GM21737 (cell line): ENCODE data around the gene WWC2.

ENCODE experiments used
- ATAC-seq: cut with Tn5 transposase; IDR thresholded peaks from one replicate; pipeline ENCODE4 v1.9.1; 2021; ENCODE audit warnings: mild to moderate bottlenecking, moderate library complexity; ENCODE audit not compliant: unreplicated experiment

Gene WWC2

DNA sequence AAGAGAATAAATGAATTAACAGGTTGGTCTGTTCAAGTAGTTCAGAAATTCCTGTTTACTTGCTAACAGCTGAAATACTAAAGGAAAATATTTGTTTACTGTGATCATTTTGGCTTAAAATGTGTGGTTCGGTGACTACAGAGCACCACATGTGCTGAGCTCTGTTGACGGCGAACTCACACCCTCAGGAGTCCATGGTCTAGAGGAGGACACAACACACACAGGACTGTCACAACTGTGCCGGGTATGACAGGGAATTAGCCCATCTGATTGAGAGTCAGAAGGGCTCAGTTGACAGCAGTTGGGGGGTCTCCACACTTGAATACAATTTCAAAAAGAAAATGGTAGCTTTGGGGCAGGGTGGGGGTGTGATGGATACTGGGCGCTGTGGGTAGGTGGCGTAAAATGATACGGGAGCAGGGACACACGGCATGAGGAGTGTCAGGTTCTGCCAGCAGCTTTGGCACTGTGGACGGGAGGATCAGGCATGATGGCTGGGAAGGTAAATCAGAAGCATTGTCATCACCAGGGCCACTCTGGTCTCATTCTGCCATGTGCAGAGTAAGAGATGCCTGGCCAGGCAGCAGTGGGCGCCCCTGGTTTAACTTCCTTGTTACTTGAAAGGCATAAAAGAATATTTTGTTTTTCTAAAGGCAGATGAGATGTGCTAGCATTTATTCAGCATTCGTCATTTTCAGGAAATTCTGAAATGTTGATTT, 187.7 kb downstream of the WWC2 start:
- ATAC-seq: peak; percentile 26

DNA sequence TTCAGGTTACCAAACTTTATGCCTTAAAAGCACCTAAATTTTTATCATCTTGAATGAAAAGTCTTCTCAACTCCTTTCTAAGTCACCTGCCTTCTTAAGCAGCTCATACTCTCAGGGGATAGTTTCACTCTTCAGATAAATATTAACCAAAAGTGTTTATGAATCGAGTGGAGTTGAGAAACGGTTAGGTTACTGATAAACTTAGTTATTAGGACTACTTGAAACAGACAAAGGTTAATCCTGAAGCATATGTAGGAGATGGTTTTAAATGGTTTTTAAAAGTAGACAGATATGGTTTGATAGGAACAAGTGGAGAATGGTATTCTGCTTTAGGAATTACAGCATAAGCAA, 188.2 kb downstream of the WWC2 start:
- peak; percentile 80 for ATAC-seq

DNA sequence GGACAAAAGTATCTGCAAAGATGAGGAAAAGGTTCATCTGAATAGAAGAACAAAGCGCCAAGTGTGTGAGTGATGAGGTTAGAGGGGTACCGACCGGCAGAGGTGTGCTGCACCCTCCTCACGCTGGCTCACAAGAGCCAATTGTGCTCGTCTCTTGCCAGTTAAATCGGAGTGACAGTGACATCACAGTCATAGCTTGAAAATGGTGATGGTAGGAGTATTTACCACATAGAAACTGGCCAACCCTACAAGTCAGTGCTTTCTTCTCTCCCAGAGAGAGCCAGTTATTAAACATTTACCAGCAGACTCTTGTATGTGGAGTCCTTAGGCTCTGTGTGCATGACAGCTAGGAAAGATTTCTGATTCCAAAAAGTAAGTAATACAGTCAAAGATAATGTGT, 188.6 kb downstream of the WWC2 start:
- ATAC-seq: peak; percentile 74

DNA sequence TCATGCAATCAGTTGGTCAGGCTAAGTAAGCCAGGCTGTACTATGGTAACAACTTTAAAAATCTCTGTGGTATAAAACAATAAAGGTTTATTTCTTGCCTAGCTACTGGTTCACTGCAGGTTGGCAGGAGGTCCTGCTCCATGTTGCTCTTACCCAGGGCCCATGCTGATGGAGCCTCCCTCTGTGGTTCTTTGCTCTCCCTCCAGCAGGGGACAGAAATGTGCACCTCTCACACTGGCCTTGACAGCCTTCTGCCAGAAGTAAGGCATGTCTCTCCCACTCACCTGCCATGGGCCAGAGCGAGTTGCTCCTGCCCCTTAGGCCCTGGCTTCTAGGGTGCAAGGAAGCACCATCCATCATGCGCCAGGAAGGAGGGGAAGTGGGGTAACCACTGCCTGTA, 189.9 kb downstream of the WWC2 start:
- ATAC-seq: no peak

DNA sequence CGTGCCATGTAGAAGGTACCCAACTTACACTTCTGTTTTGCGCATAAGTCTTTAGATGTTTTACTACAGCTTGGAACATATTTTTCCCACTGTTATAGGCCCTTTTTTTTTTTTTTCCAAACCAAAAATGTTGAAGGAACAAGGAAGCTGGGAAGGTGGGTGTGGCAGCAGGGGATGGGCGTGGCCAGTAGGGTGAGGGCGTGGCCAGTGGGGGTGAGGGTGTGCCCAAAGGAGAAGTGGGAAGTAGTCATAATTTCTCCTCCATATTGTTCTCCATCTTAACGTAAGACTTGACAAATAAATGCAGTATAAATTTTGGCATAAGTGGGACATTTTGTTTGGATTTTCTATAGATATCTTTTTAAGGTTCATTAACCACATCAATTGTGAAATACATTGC, 190.6 kb downstream of the WWC2 start:
- no peak for ATAC-seq

DNA sequence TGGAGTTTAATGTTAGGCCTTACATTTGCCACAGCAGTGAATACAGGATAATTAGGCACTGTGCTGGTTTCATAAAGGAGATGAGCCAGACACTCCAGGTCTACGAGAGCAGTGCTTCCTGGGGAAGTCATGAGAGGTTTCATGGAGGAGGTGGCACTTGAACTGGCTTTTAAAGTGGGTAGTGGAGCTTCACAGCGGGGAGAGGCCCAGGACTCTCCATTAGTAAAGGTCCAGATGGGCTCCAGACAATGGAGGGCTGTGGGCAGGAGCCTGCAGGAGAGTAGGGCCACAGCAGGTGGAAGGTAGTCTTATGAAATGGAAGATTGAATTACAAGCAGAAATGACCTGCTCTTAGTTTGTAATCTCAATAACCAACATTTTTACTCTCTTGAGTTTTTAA, 192.0 kb downstream of the WWC2 start:
- ATAC-seq: no peak

DNA sequence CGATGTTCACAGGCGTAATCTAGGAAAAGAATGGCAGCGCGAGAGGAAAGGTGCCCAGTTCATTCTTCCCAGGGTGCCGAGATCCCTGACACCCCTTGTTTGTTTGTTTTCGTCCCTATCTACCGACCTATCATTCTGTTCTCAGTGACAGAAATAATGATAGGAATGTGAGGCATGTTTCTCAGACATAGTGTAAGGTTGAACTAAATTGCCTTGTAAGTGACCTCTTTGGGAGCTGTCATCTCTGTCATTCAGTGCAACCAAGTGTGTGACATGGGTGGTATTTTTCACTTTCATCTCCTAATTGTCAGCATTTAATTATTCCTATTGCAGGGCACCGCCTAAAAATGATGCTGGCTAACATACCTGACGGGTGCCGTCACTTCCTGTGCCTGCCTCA, 196.7 kb downstream of the WWC2 start:
- no peak for ATAC-seq

DNA sequence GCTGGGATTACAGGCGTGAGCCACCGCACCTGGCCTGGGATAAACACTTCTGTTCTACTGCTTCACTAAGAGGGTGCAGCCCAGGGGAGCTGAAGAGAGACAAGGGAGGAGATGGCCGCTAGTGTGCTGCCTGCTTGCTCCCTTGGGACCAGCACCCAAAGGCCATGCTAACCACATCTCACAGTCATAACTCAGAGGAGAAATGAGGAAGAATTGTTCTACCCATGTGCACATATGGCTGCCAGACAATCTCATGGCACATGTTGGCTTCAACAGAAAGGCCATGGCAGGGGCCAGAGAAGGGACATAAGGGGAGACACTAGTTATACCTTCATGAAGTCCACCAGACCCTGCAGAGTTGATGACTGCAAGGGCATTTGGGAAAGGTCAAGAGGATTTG, 198.6 kb downstream of the WWC2 start:
- peak; percentile 80 for ATAC-seq

DNA sequence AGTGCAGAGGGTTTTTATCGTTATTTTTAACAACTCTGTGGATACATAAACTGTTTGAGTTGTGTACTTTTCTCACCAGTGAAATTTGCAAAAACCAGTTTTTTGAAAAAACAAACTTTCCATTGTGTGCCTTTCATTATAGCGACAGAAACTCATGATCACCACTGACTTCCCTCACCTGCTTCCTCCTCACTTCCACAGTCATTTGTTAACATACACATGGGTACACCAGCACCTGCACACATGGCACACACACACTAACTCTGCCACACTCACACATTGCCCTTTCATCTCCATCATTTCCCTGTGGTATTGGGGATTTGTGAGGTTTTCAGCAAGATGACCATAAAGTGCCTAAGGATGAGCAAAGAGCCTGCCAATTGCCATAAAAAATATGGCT, 200.4 kb downstream of the WWC2 start:
- no peak for ATAC-seq

DNA sequence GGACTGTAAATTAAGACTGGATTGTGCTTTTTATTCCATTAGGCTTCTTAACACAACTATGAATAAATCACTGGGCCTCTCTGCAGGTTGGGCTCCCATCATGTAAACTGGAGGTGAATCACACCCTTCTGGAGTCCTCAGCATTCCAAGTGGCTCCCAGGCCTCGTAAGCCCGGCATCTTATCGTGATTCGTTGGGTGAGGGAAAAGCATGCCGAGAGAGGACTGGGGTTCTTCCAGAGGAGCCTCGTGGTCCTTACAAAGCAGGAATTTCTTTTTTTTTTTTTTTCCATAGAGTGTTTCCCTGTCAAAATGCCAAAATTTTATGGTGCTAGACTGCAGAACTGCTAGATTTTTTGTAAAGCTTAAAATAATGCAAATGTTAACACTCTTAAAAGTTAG, 201.0 kb downstream of the WWC2 start:
- ATAC-seq: no peak

DNA sequence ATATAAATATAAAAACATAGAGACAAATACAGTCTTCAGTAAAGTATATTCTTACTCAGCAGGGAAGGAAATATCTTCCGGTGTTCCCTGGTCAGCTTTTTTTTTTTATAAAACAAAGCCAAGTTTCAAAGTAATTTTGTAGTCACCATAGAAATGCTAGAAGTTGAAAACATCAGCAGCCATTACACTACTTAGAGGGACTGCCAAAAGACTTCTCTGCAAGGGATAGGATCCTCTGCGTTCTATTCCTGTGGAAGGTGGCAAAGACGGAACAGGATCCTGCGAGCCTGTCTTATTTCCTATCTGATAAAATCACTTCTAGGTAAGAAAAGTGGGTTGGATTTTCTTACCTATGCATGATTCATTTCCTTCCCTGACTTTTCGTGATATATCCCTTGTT, 201.6 kb downstream of the WWC2 start:
- ATAC-seq: no peak

DNA sequence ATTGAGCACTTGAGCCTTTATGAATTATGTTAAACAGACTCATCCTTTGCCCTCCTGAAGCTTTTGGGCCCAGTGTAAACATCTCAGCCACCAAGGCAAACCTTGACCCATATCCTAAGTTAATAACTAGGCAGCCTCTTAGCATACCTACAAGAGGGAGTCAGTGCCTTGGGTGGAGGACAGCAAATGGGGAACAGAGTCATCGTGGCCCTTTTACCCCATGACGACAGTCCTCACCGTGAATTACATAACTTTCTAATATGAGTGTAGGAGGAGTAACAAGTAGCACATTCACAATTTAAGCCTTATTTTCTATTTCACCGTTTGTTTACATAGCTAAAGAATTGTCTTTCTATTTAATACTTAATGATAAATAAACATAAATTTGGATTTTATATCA, 204.2 kb downstream of the WWC2 start:
- ATAC-seq: no peak

DNA sequence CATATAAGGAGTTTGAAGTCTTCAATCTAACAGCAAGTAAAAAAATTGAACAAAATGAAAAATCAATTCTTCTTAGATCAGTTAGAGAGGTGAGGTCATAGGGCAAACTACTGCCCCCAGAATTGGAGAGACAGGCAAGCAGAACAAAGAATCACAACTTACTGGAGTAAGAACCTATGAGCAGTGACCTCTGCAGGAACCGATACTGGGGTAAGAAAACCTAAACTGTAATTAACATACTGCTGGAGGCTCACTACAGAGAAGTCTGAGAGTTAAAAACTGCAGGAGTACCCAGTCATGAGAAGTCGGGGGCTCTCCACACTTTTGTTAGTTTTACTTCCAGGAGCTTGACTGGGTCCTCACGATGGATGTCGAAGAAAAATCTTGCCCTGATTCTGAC, 205.0 kb downstream of the WWC2 start:
- ATAC-seq: peak; percentile 51

DNA sequence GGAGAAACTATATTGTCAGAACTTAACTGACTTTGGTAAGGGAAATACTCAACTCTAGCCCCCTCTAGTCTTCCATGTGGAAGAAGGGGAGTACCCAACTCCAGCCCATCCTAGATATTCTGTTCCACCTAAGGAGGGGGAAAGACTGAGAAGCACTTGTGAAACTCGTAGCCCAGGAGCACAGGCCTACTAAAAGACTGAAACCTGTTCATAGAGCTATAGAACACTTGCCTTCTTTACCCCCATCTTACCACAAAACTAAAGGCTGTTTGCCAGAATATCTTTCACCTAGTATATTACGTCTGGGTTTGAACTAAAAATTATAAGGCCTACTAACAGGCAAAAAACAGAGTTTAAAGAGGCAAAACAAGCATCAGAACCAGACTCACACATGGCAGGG, 205.5 kb downstream of the WWC2 start:
- no peak for ATAC-seq

DNA sequence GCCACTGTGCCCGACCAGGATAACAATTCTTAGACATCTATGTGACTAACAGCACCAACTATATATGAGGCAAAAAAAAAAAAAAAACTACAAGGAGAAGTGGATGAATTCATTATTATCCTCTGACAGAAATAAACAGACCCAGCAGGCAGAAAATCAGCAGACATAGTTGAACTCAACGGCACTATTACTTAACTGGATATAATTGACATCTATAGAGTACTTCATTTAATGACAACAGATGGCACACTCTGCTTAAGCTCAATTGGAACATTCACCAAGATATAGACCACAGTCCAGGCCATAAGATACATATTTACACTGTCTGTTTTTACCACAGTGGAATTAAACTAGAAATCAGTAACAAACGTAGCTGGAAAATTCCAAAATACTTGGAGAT, 207.8 kb downstream of the WWC2 start:
- no peak for ATAC-seq

DNA sequence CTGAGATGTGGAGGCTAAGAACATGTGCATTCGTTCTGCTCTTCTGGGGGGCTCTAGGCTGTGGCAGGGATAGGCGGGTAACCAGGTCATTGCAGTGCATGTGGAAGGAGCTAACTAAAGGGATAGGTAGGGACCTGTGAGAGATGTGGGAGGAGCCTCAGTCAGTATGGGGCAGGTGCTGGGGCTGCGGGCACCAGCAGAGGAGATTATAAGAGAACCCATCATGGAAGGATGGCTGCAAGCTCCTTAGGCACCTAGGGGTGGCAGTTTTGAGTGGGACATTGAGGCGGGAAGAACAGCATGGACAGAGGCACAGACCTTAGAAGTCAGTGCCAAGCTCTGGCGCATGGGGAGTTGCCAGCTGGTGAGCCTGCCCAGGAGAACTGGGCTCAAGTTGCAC, 213.8 kb downstream of the WWC2 start:
- ATAC-seq: no peak

DNA sequence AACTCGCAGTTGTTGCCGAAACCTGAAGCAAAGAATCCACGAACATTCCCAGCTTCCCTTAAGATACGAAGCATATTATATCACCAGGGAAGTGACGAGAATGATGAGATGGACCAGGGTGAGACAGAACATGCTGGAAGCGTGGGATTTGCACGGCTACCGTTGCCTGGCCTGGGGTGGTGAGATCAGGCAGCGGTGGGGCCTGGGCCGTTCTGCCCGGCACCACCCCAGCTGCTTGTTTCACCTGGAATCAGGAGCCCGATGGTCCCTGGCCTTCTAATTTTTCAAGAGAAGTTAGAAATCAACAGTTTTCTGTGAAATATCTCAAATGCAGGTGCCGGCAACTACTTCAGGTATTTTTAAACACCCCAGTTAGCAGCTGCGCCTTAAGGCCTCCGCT, 215.3 kb downstream of the WWC2 start:
- ATAC-seq: no peak

DNA sequence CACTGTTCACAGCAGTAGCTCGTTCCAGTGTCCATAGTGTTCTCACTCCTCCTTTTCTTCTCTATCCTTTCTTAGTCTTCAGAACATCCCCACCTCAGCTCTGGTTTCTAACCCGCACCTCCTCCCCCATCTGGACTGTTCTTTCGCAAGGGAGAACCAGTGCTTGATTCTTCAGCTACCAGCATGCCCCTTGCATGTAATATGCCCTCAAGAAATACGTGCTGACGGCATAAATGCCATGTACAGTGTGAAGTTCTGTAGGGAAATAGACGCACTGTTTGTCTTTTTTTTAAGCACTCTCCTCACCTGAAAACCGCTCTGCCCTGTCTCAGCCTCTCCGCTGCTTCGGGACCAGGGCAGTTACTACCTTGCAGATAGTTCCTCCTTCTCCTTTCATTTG, 215.7 kb downstream of the WWC2 start:
- no peak for ATAC-seq

DNA sequence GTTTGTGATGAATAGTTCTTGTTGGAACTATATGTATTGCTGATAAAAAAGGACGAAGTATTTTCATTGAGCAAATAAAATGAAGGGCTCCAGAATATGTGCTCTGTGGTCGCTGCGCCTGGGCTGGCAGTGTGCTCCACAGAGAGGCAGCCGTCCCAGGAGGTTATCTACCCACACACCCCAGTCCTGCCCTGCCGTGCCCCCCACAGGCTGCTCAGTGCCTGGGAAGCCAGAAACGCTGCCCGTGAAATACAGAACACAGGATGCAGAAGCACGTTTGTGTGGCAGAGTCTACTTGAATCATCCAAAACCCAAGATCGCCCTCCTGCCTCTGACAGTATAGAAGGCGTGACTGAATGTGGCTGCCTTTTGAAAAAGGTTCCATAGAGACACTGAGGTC, 219.6 kb downstream of the WWC2 start:
- ATAC-seq: no peak

DNA sequence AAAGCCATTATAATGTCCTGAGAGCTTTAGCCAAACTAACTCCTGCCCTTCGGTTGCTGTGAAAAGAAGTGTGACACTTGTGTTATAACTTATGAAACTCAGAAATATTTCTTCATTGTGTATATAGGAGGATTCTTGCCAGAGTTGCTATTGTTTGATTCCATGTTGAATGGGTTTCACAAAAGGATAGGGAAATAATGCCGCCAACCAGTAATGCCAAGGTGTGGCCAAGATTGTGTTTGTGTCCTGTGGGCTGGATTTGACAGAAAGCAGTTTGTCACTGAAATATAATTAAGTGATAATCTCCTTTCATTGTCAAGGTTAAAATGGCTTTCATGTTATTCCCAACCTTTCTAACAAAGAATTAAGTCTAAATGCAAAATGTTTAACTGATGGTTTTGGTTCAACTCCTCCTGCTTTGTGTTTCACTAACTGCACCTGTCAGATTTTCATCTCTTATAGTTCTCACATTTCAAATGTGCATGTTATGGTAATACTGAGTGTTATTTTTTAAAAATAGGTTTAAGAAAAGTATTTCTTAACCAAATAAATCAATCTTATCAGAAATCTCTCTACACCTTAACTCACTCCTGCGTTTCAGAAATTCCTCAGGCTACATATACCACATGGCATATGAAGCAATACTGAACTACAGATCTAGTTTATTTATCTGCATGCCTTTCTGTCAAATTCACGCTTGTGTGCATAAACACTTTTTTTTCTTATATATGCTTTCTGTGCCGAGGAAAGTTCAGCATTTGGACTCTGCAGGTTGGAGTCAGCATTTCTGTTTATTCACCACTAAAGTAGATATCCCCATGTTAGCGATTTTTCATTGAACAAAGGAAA, 221.4 kb downstream of the WWC2 start, which contains the start of gene CLDN22:
Gene CLDN22, minus strand, starts transcription at position 66 of the 849 bp plus-strand sequence. Its CDS starts 58 bp downstream, at position 8.
- ATAC-seq: no peak

DNA sequence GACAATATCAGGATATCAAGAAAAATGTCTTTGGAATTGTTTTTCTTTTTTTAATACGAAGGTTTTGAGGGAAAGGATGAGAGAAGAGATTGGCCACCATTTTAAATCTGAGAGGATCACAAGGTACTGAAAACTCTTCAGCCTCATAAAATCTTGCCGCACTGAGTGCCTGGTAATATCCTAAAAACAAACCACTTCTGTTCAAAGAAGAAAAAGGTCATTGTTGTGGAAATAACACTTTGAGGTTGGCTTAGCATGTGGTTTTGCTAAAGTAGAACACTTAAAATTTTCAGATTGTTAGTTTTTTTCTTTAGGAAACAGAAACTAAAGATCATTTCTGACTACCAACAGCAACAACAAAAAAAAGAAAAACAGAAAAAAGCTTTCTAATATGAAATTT, 222.0 kb downstream of the WWC2 start:
- no peak for ATAC-seq

DNA sequence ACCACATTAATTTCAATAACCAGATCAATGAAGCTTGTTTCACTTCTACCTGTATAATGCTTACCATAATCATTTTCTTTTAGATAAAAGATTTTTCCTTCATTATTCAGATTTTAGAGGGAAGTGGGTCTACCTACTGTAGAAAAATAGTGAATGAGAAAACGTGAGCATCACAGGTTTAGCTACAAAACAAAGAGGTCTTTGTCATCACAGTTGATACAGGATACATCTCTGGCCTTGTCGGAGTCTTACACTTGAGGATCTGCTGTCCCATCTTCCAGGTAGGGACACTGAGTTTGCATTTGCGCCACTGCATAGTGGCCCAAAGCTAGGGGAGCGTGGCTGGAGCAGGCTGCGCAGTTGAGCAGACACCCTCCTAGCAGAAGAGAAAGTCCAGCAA, 222.5 kb downstream of the WWC2 start:
- no peak for ATAC-seq
